ENCODE data around the gene CERS1.

DNA sequence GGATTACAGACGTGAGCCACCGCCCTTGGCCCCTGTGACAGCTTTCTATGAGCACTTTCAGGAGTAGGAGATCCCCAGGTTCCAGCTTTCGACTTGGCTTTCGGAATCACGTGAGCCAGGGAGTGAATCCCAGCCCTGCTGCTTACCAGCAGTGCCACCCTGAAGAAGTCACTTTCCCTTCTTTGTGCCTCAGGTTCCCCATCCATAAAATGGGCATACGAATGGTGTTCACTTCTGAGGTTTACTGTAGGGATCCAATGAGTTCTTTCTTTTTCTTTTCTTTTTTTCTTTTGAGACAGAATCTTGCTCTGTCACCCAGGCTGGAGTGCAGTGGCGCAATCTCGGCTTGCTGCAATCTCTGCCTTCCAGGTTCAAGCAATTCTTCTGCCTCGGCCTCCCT, 49.3 kb upstream of the CERS1 start:
- TF ChIP-seq EZH2 (IDR thresholded peaks at IDR 0.05) (no peak), POLR2AphosphoS5 (IDR thresholded peaks at IDR 0.05; ENCODE audit: borderline replicate concordance, low read depth, low read length) (no peak), FOXP2 (optimal IDR thresholded peaks at IDR 0.05; ENCODE audit: control extremely low read depth, extremely low read length, insufficient read depth) (no peak)

Data from SK-N-MC (cell line).